ENCODE data around the gene BOLA1. TPM values are rescaled to one million over a fixed set of nuclear protein-coding genes. Genes with fewer than 3 reads are reported as not detected.
A peak's percentile ranks its signal among the peaks of the same experiment; 100 is the strongest.
"Not testable (repeated sequence)": the region's sequence is repeated elsewhere in the genome, so short reads cannot be mapped to it uniquely, and the experiment has no call there.

BOLA1 gene
- total and polyA plus RNA-seq, 5 donors from 2014 or later: 6.2 to 47.8 (median 38.6) TPM

DNA sequence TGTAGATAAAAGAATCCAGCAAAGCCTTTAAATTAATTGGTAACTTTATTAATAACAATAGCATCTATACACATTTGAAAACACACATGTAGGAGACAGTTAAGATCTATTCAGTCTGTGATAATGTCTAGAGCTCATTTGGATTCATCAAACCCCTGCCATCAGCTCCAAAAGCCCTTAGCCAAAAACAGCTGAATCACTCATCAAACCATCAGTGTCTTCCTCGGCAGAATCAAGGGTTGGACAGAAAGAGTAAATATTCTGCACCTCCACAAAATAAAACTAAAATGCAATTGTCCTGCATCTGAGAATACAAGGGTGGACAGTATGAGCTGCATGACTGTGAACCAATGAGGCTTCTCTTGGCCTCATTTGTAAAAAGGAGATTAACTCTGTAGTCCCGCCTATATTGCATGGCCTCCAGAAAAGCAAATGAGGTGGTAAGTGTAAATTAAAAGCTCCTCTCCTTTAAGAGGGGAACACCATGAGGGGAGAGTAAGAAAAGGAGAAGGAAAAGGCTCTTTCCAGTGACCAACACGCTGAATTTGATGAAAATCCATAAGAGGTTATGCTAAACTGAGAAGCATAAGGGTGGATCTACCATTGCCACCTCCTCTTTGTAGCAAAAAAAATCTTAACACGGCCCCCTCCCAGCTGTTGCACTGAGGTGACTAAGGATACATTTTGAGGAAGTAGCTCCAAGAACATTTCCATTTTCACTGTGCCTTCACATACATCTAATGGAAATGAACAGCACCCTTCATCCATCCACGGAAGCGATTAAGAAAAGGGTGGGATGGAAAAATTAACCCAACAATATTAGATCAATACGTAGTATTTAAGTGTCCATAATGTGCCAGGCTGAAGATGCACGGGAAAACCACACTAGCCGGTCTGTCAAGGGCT lies 14.7 kb upstream of the BOLA1 start:
- H3K9me3 ChIP-seq (ENCODE audit: control insufficient read depth in 2 of 2, low read length in 2 of 2): no peaks in the 10 kb centered on the region
- no peak overlapping the region for H3K27ac Mint-ChIP-seq
- peak overlapping the region; percentile 96 for H3K4me3 ChIP-seq (ENCODE audit: low read depth, low read length)

DNA sequence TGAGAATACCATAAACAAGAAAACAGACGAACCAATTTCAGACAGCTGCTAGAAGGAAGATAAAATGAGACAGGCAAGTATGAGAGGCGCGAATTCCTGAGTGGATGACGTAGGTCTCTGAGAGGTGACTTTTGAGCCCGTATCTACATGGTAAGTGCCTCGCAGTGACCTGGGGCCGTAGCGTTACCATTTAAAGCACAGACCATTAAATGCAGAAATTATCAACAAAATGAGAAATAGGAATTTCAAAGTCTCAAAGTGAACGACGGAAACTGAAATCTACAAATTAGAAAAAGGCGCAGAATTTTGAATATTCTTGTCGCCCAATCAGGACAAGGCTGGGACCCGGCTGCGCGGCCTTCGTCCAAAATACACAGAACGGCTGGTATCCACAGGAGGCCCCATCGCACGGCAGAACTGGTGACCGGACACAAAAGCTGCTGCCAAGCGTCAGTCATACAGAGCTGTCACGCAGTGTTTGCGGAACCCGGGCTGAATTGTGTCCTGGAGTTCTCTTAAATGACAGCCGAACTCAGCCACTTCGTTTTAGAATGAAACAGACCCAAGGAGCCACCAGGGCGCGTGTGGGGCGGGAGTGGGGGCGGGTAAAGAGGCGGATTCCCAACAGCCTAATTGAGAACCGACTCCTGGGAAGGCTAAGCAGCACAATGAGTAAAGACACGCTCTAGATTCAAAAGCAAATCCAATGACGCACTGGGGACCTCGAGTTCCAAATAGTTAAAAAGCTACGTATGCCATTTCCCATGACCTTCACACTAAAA lies 13.8 kb upstream of the BOLA1 start:
- H3K4me1 ChIP-seq (ENCODE audit: control insufficient read depth, insufficient read depth, low read length, poor library complexity, severe bottlenecking): peaks cover 27% of the 10 kb centered on the region
- ATAC-seq (ENCODE audit: low read depth in 2 of 2): no peak
- peak overlapping the region; percentile 96 for H3K4me3 ChIP-seq (ENCODE audit: low read depth, low read length)
- Mint-ChIP-seq H3K4me3 (no peak overlapping the region), H3K27ac (no peak overlapping the region), H3K36me3 (no peaks in the 10 kb centered on the region), H3K4me1 (peaks cover 0 to 15% (median 9%) of the 10 kb centered on the region in 4 donors), H3K9me3 (no peaks in the 10 kb centered on the region), H3K27me3 (no peaks in the 10 kb centered on the region)
- no peaks in the 10 kb centered on the region for H3K36me3 ChIP-seq (ENCODE audit: control insufficient read depth, insufficient read depth, low read length)
- H3K27me3 ChIP-seq (ENCODE audit: control insufficient read depth, insufficient read depth, low read length): no peaks in the 10 kb centered on the region
- peak overlapping the region; percentile 95 for H3K27ac ChIP-seq (ENCODE audit: insufficient read depth, low read length, poor library complexity, severe bottlenecking)
- DNase-seq: peak; percentile 43 to 89 (median 71)
- H3K9me3 ChIP-seq (ENCODE audit: control insufficient read depth in 2 of 2, low read length in 2 of 2): no peaks in the 10 kb centered on the region

More for the DNA sequence above, 14.7 kb upstream of the BOLA1 start:
- no peak overlapping the region for H3K4me3 Mint-ChIP-seq
- H3K4me1 Mint-ChIP-seq: peaks cover 2 to 20% (median 10%) of the 10 kb centered on the region in 4 donors
- H3K9me3 Mint-ChIP-seq: no peaks in the 10 kb centered on the region
- H3K36me3 Mint-ChIP-seq: no peaks in the 10 kb centered on the region
- H3K27me3 Mint-ChIP-seq: no peaks in the 10 kb centered on the region
- no peaks in the 10 kb centered on the region for H3K36me3 ChIP-seq (ENCODE audit: control insufficient read depth, insufficient read depth, low read length)
- H3K4me1 ChIP-seq (ENCODE audit: control insufficient read depth, insufficient read depth, low read length, poor library complexity, severe bottlenecking): peaks cover 34% of the 10 kb centered on the region
- peak in 1 of 3 donors; percentile 63 for DNase-seq
- no peak for ATAC-seq (ENCODE audit: low read depth in 2 of 2)
- H3K27ac ChIP-seq (ENCODE audit: insufficient read depth, low read length, poor library complexity, severe bottlenecking): peak overlapping the region; percentile 95
- H3K27me3 ChIP-seq (ENCODE audit: control insufficient read depth, insufficient read depth, low read length): no peaks in the 10 kb centered on the region

DNA sequence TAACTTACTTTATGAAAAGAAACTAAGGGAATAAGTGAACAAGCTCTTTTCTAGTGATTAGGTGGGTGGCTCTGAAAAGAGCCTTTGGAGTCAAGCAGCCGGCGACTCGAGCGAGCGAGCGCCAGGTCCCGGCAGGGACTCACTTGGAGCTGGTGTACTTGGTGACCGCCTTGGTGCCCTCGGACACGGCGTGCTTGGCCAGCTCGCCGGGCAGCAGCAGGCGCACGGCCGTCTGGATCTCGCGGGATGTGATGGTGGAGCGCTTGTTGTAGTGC lies 13.3 kb upstream of the BOLA1 start:
- H3K9me3 Mint-ChIP-seq; H3K27me3 ChIP-seq (ENCODE audit: control insufficient read depth, insufficient read depth, low read length); DNase-seq; H3K4me3 Mint-ChIP-seq; ATAC-seq (ENCODE audit: low read depth in 2 of 2); H3K36me3 Mint-ChIP-seq; H3K36me3 ChIP-seq (ENCODE audit: control insufficient read depth, insufficient read depth, low read length); H3K9me3 ChIP-seq (ENCODE audit: control insufficient read depth in 2 of 2, low read length in 2 of 2); H3K27ac Mint-ChIP-seq; H3K27me3 Mint-ChIP-seq: not testable (repeated sequence)
- Histone ChIP-seq H3K4me3 (ENCODE audit: low read depth, low read length) (peak overlapping the region; percentile 96), H3K27ac (ENCODE audit: insufficient read depth, low read length, poor library complexity, severe bottlenecking) (peak overlapping the region; percentile 95), H3K4me1 (ENCODE audit: control insufficient read depth, insufficient read depth, low read length, poor library complexity, severe bottlenecking) (peaks cover 27% of the 10 kb centered on the region)
- H3K4me1 Mint-ChIP-seq: peaks cover 0 to 15% (median 9%) of the 10 kb centered on the region in 4 donors

DNA sequence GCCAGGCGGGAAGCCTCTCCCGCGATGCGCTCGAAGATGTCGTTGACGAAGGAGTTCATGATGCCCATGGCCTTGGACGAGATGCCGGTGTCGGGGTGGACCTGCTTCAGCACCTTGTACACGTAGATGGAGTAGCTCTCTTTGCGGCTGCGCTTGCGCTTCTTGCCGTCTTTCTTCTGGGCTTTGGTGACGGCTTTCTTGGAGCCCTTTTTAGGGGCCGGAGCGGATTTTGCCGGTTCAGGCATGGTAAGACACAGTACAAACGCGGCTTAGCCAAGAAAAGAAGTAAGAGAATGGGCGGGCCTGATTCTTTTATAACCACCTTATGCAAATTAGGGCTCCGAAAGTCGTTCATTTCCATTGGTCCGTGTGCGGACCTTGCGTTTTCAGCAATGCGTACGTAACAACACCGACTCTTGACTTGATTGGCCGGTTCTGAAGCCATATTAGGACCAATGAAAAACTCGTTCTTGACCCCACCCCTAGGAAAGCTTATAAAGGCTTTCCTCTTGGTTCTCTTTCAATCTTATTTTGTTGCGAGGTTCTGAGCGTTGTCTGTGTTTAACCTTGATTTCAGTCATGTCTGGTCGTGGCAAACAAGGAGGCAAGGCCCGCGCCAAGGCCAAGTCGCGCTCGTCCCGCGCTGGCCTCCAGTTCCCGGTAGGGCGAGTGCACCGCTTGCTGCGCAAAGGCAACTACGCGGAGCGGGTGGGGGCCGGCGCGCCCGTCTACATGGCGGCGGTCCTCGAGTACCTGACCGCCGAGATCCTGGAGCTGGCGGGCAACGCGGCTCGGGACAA lies 12.8 kb upstream of the BOLA1 start:
- H3K4me1 Mint-ChIP-seq: peaks cover 0 to 13% (median 8%) of the 10 kb centered on the region in 4 donors
- H3K27ac ChIP-seq (ENCODE audit: insufficient read depth, low read length, poor library complexity, severe bottlenecking): peak overlapping the region; percentile 95
- peaks cover 27% of the 10 kb centered on the region for H3K4me1 ChIP-seq (ENCODE audit: control insufficient read depth, insufficient read depth, low read length, poor library complexity, severe bottlenecking)
- no peaks in the 10 kb centered on the region for H3K27me3 Mint-ChIP-seq
- DNase-seq: peak; percentile 84 to 98 (median 95)
- no peaks in the 10 kb centered on the region for H3K36me3 Mint-ChIP-seq
- H3K4me3 ChIP-seq (ENCODE audit: low read depth, low read length): peak overlapping the region; percentile 96
- H3K9me3 ChIP-seq (ENCODE audit: control insufficient read depth in 2 of 2, low read length in 2 of 2): no peaks in the 10 kb centered on the region
- H3K27me3 ChIP-seq (ENCODE audit: control insufficient read depth, insufficient read depth, low read length): no peaks in the 10 kb centered on the region
- ATAC-seq (ENCODE audit: low read depth in 2 of 2): peak; percentile 76 to 78
- H3K4me3 Mint-ChIP-seq: no peak overlapping the region
- no peaks in the 10 kb centered on the region for H3K9me3 Mint-ChIP-seq
- H3K36me3 ChIP-seq (ENCODE audit: control insufficient read depth, insufficient read depth, low read length): no peaks in the 10 kb centered on the region
- no peak overlapping the region for H3K27ac Mint-ChIP-seq

DNA sequence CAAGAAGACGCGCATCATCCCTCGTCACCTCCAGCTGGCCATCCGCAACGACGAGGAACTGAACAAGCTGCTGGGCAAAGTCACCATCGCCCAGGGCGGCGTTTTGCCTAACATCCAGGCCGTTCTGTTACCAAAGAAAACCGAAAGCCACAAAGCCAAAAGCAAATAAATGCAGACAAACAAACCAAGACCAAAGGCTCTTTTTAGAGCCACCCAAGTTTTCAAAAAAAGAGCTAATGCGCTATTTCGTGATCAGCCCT lies 12.2 kb upstream of the BOLA1 start:
- H3K4me3 ChIP-seq (ENCODE audit: low read depth, low read length): peak overlapping the region; percentile 96
- H3K27ac Mint-ChIP-seq: not testable (repeated sequence)
- peak overlapping the region; percentile 95 for H3K27ac ChIP-seq (ENCODE audit: insufficient read depth, low read length, poor library complexity, severe bottlenecking)

DNA sequence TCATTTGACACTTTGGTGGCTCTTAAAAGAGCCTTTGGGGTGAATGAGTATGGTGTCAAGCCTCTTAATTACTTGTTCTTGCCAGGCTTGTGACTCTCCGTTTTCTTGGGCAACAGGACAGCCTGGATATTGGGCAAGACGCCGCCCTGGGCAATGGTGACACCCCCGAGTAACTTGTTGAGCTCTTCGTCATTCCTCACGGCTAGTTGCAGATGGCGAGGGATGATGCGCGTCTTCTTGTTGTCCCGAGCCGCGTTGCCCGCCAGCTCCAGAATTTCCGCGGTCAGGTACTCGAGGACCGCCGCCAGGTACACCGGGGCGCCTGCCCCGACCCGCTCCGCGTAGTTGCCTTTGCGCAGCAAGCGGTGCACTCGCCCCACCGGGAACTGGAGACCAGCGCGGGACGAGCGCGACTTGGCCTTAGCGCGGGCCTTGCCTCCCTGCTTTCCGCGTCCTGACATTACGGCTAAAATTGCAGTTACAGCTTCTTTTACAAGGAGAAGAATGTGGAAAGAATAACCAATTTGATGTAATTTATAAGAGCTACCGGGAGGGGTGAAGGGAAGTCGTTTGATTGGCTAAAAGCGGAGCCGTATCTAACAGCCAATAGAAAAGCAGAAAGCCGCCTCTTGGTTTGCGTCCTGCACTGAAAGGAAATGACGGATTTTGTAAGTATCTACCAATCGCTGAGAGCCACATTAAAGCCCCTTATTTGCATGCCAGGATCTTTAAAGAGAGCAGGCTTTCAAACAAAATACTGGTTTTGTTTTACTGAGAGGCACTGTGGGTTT lies 11.7 kb upstream of the BOLA1 start:
- Histone ChIP-seq H3K9me3 (ENCODE audit: control insufficient read depth in 2 of 2, low read length in 2 of 2) (no peaks in the 10 kb centered on the region), H3K4me3 (ENCODE audit: low read depth, low read length) (peak overlapping the region; percentile 96), H3K36me3 (ENCODE audit: control insufficient read depth, insufficient read depth, low read length) (no peaks in the 10 kb centered on the region), H3K27me3 (ENCODE audit: control insufficient read depth, insufficient read depth, low read length) (no peaks in the 10 kb centered on the region), H3K4me1 (ENCODE audit: control insufficient read depth, insufficient read depth, low read length, poor library complexity, severe bottlenecking) (peaks cover 27% of the 10 kb centered on the region), H3K27ac (ENCODE audit: insufficient read depth, low read length, poor library complexity, severe bottlenecking) (peak overlapping the region; percentile 95)
- Mint-ChIP-seq H3K27me3 (no peaks in the 10 kb centered on the region), H3K36me3 (no peaks in the 10 kb centered on the region), H3K4me3 (no peak overlapping the region), H3K9me3 (no peaks in the 10 kb centered on the region), H3K4me1 (peaks cover 0 to 5% (median 4%) of the 10 kb centered on the region in 4 donors), H3K27ac (no peak overlapping the region)
- DNase-seq: peak; percentile 79 to 98 (median 94)
- peak; percentile 67 to 70 for ATAC-seq (ENCODE audit: low read depth in 2 of 2)

More for the DNA sequence above, 12.2 kb upstream of the BOLA1 start:
- not testable (repeated sequence) for H3K9me3 ChIP-seq (ENCODE audit: control insufficient read depth in 2 of 2, low read length in 2 of 2); H3K9me3 Mint-ChIP-seq; H3K4me1 Mint-ChIP-seq; H3K4me3 Mint-ChIP-seq; H3K27me3 Mint-ChIP-seq; H3K36me3 ChIP-seq (ENCODE audit: control insufficient read depth, insufficient read depth, low read length); ATAC-seq (ENCODE audit: low read depth in 2 of 2); H3K27me3 ChIP-seq (ENCODE audit: control insufficient read depth, insufficient read depth, low read length); H3K36me3 Mint-ChIP-seq; DNase-seq
- peaks cover 27% of the 10 kb centered on the region for H3K4me1 ChIP-seq (ENCODE audit: control insufficient read depth, insufficient read depth, low read length, poor library complexity, severe bottlenecking)

Measured in CD4-positive, CD25-positive, alpha-beta regulatory T cell (primary cell).